Activated T-cell treated with anti-CD3 and anti-CD28 coated beads, Interleukin-2, amount 50 U/mL, for 4 hours (primary cell): ENCODE results near the gene KRTAP9-8. TPM values are rescaled to one million over a fixed set of nuclear protein-coding genes. Genes with fewer than 3 reads are reported as not detected.
"Not testable (repeated sequence)": the region's sequence is repeated elsewhere in the genome, so short reads cannot be mapped to it uniquely, and the experiment has no call there.

Experiments used
- ATAC-seq, 2 donors: fragments of 200-7000 bp; cut with Tn5 transposase; one replicate each; pipeline ENCODE4 v1.10.0; 2021
- DNase-seq: peaks from one replicate; pipeline ENCODE4 v3.0.0-alpha.2; 2020
- H3K27me3 Mint-ChIP-seq: one replicate; pipeline ENCODE4 v1.8.0; 2021; ENCODE audit warnings: low read depth, mixed read lengths
- H3K36me3 Mint-ChIP-seq: one replicate; pipeline ENCODE4 v1.8.0; 2022; ENCODE audit warnings: mixed read lengths; ENCODE audit not compliant: insufficient read depth
- H3K4me1 Mint-ChIP-seq: one replicate; pipeline ENCODE4 v1.8.0; 2021; ENCODE audit warnings: low read depth, mixed read lengths
- H3K4me3 Mint-ChIP-seq: one replicate; pipeline ENCODE4 v1.8.0; 2021; ENCODE audit warnings: mild to moderate bottlenecking, moderate library complexity, mixed read lengths
- H3K9me3 Mint-ChIP-seq: one replicate; pipeline ENCODE4 v1.8.0; 2021; ENCODE audit warnings: mixed read lengths
- total RNA-seq, 3 donors: library from RNA; stranded (reverse); gene quantifications; one replicate each; pipeline ENCODE4 v1.2.1, GENCODE V29; 2021

Gene KRTAP9-8
- total RNA-seq, 3 donors from 2014 or later = not detected

- DNase-seq, H3K4me3 Mint-ChIP-seq, H3K9me3 Mint-ChIP-seq, H3K4me1 Mint-ChIP-seq, H3K36me3 Mint-ChIP-seq, ATAC-seq, H3K27me3 Mint-ChIP-seq: not testable (repeated sequence)
These were observed 33.5 kb downstream of the KRTAP9-8 start for GRCh38 chr17:41271323-41271722.

- DNase-seq (no peak), ATAC-seq (peak in 1 of 2 donors; percentile 35)
- no peak overlapping the region for H3K4me3 Mint-ChIP-seq
- no peaks in the 10 kb centered on the region for H3K36me3 Mint-ChIP-seq
- H3K27me3 Mint-ChIP-seq = peaks cover 11% of the 10 kb centered on the region
- no peaks in the 10 kb centered on the region for H3K9me3 Mint-ChIP-seq
- no peaks in the 10 kb centered on the region for H3K4me1 Mint-ChIP-seq
These were observed 34.1 kb downstream of the KRTAP9-8 start for GRCh38 chr17:41271858-41272257.

DNA sequence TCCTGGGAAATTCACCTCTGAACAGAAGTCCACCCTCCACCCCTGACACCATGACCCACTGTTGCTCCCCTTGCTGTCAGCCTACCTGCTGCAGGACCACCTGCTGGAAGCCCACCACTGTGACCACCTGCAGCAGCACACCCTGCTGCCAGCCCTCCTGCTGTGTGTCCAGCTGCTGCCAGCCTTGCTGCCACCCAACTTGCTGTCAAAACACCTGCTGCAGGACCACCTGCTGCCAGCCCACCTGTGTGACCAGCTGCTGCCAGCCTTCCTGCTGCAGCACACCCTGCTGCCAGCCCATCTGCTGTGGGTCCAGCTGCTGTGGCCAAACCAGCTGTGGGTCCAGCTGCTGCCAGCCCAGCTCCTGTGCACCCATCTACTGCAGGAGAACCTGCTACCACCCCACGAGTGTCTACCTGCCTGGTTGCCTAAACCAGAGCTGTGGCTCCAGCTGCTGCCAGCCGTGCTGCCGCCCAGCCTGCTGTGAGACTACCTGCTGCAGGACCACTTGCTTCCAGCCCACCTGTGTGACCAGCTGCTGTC is 37.9 kb downstream of the KRTAP9-8 start, which contains the start of gene KRTAP9-7:
KRTAP9-7 (plus strand) TSS at position 51 of the 543 bp plus-strand sequence; CDS start at position 51, 0 bp downstream.
- ATAC-seq, H3K36me3 Mint-ChIP-seq, H3K4me3 Mint-ChIP-seq, DNase-seq, H3K9me3 Mint-ChIP-seq, H3K4me1 Mint-ChIP-seq: not testable (repeated sequence)
- H3K27me3 Mint-ChIP-seq = peaks cover 12% of the 10 kb centered on the region

- H3K9me3 Mint-ChIP-seq = no peaks in the 10 kb centered on the region
- no peaks in the 10 kb centered on the region for H3K36me3 Mint-ChIP-seq
- H3K4me3 Mint-ChIP-seq = no peak overlapping the region
- peaks cover 12% of the 10 kb centered on the region for H3K27me3 Mint-ChIP-seq
- no peak for ATAC-seq
- H3K4me1 Mint-ChIP-seq = no peaks in the 10 kb centered on the region
- DNase-seq = no peak
These were observed 40.6 kb downstream of the KRTAP9-8 start for GRCh38 chr17:41278176-41278955.

DNA sequence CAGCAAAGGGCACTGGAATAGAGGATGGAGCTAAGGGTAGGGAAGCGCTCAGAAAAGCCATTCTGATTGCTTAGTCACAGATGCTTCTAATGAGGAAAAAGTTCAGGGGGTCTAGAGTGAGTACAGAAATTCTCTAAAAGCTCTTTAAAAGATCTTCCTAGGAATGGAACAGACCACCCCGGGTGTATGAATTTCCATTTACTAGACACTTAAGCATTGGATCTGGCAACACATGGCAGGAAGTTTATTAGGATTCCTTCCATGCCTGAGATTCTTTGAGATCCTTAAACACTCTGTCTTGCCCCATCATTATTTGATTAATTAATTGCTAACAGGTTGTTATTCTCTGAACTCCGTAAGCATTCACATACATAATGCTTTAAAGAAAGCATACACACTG is 46.2 kb downstream of the KRTAP9-8 start:
- H3K27me3 Mint-ChIP-seq = no peaks in the 10 kb centered on the region
- no peak overlapping the region for H3K4me3 Mint-ChIP-seq
- H3K9me3 Mint-ChIP-seq = no peaks in the 10 kb centered on the region
- peaks cover 16% of the 10 kb centered on the region for H3K4me1 Mint-ChIP-seq
- DNase-seq (no peak), ATAC-seq (no peak)
- H3K36me3 Mint-ChIP-seq = no peaks in the 10 kb centered on the region

DNA sequence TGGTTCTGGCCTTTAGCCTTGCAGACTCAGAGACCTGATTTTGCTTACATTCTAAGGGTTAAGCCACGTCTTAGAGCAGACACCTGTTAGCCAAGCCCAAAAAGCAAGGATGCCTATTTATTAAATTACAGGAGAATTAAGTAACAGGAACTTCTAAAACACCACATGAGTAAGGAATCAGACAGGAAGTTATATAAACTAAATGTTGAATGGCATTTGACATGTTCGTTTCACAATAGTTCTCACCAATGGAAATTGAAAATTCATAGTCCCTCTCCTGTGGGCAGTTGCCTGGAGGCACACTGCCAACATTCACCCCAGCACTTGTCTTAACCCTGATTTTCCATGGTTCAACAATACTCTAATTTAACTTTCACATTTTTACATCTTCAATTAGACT is 46.7 kb downstream of the KRTAP9-8 start:
- DNase-seq = no peak
- peaks cover 16% of the 10 kb centered on the region for H3K4me1 Mint-ChIP-seq
- ATAC-seq = no peak

DNA sequence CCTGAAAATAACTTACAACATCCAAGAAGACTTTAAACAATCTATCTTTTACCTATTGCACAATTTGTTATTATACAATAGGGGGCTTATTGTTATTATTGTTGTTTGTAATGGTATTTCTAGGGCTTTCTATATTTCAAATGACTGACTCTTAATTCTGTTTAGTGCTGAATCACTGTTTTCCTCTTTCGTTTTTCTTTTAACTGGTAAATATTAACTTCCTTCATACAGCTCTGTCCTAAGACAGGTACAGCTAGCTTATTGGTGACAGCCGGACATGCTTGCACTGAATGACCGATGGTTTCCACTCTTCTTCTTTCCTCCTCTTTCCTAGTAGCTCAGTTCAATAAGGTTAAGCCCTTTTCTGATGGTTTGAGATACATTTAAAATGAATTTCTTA is 49.3 kb downstream of the KRTAP9-8 start:
- no peak overlapping the region for H3K4me3 Mint-ChIP-seq
- DNase-seq (no peak), ATAC-seq (no peak)
- H3K4me1 Mint-ChIP-seq = peaks cover 16% of the 10 kb centered on the region
- H3K27me3 Mint-ChIP-seq = no peaks in the 10 kb centered on the region
- no peaks in the 10 kb centered on the region for H3K36me3 Mint-ChIP-seq
- no peaks in the 10 kb centered on the region for H3K9me3 Mint-ChIP-seq

More for the DNA sequence above, 46.7 kb downstream of the KRTAP9-8 start:
- H3K9me3 Mint-ChIP-seq = no peaks in the 10 kb centered on the region
- no peaks in the 10 kb centered on the region for H3K36me3 Mint-ChIP-seq
- H3K4me3 Mint-ChIP-seq = no peak overlapping the region
- H3K27me3 Mint-ChIP-seq = no peaks in the 10 kb centered on the region

Other genes with a start within 250 kb of the KRTAP9-8 start
- gene KRTAP3-3, start 243.8 kb upstream of the KRTAP9-8 start, total RNA-seq = not detected
- gene KRTAP3-2, start 238.1 kb upstream of the KRTAP9-8 start, total RNA-seq = not detected
- not detected for gene KRTAP3-1, start 228.9 kb upstream of the KRTAP9-8 start, total RNA-seq
- not detected for gene KRTAP1-5, start 210.8 kb upstream of the KRTAP9-8 start, total RNA-seq
- gene KRTAP1-4, start 207.8 kb upstream of the KRTAP9-8 start, total RNA-seq = not detected
- not detected for gene KRTAP1-3, start 203.1 kb upstream of the KRTAP9-8 start, total RNA-seq
- not detected for gene KRTAP1-1, start 196.5 kb upstream of the KRTAP9-8 start, total RNA-seq
- gene KRTAP2-1, start 190.7 kb upstream of the KRTAP9-8 start, total RNA-seq = not detected
- gene KRTAP2-2, start 182.8 kb upstream of the KRTAP9-8 start, total RNA-seq = not detected
- gene KRTAP2-3, start 177.9 kb upstream of the KRTAP9-8 start, total RNA-seq = not detected
- not detected for gene KRTAP2-4, start 172.1 kb upstream of the KRTAP9-8 start, total RNA-seq
- not detected for gene KRTAP4-7, start 153.8 kb upstream of the KRTAP9-8 start, total RNA-seq
- not detected for gene KRTAP4-8, start 139.9 kb upstream of the KRTAP9-8 start, total RNA-seq
- not detected for gene KRTAP4-16, start 135.8 kb upstream of the KRTAP9-8 start, total RNA-seq
- not detected for gene KRTAP4-9, start 132.6 kb upstream of the KRTAP9-8 start, total RNA-seq
- not detected for gene KRTAP4-11, start 119.6 kb upstream of the KRTAP9-8 start, total RNA-seq
- not detected for gene KRTAP4-12, start 113.8 kb upstream of the KRTAP9-8 start, total RNA-seq
- gene KRTAP4-6, start 97.5 kb upstream of the KRTAP9-8 start, total RNA-seq = not detected
- gene KRTAP4-5, start 88.2 kb upstream of the KRTAP9-8 start, total RNA-seq = not detected
- gene KRTAP4-4, start 77.3 kb upstream of the KRTAP9-8 start, total RNA-seq = not detected
- not detected for gene KRTAP4-3, start 69.8 kb upstream of the KRTAP9-8 start, total RNA-seq
- not detected for gene KRTAP4-2, start 59.8 kb upstream of the KRTAP9-8 start, total RNA-seq
- not detected for gene KRTAP4-1, start 53.1 kb upstream of the KRTAP9-8 start, total RNA-seq
- not detected for gene KRTAP9-1, start 48.1 kb upstream of the KRTAP9-8 start, total RNA-seq
- gene KRTAP9-2, start 11.4 kb upstream of the KRTAP9-8 start, total RNA-seq = not detected
- not detected for gene KRTAP9-3, start 5.5 kb upstream of the KRTAP9-8 start, total RNA-seq
- not detected for gene KRTAP9-4, start 11.7 kb downstream of the KRTAP9-8 start, total RNA-seq
- not detected for gene KRTAP9-9, start 17.4 kb downstream of the KRTAP9-8 start, total RNA-seq
- gene KRTAP9-6, start 27.4 kb downstream of the KRTAP9-8 start, total RNA-seq = not detected
- gene KRTAP9-7, start 37.7 kb downstream of the KRTAP9-8 start, total RNA-seq = not detected
- gene KRTAP29-1, start 64.9 kb downstream of the KRTAP9-8 start, total RNA-seq = not detected
- not detected for gene KRTAP16-1, start 71.3 kb downstream of the KRTAP9-8 start, total RNA-seq
- not detected for gene KRTAP17-1, start 77.7 kb downstream of the KRTAP9-8 start, total RNA-seq
- gene KRT33A, start 112.8 kb downstream of the KRTAP9-8 start, total RNA-seq = not detected
- not detected for gene KRT33B, start 131.8 kb downstream of the KRTAP9-8 start, total RNA-seq
- gene KRT34, start 144.3 kb downstream of the KRTAP9-8 start, total RNA-seq = not detected
- gene KRT31, start 159.6 kb downstream of the KRTAP9-8 start, total RNA-seq = not detected
- gene KRT37, start 186.6 kb downstream of the KRTAP9-8 start, total RNA-seq = not detected
- gene KRT38, start 203.0 kb downstream of the KRTAP9-8 start, total RNA-seq = not detected
- gene KRT32, start 229.4 kb downstream of the KRTAP9-8 start, total RNA-seq = not detected
- not detected for gene KRT35, start 243.2 kb downstream of the KRTAP9-8 start, total RNA-seq